Activated CD4-positive, CD25-positive, alpha-beta regulatory T cell treated with anti-CD3 and anti-CD28 coated beads, Interleukin-2, amount 50 U/mL, for 24 hours (primary cell): Measurements from ENCODE around the gene FOXL2.
"Not testable (repeated sequence)": the region's sequence is repeated elsewhere in the genome, so short reads cannot be mapped to it uniquely, and the experiment has no call there.

Experiments used
- ATAC-seq, 2 donors: fragments of 150-1000 bp; cut with Tn5 transposase; one replicate each; pipeline ENCODE4 v1.10.0; 2021; ENCODE audit warnings: mild to moderate bottlenecking in 1 of 2, moderate library complexity in 1 of 2

Gene FOXL2

GRCh38 chr3:138933068-138933668 lies 13.8 kb downstream of the FOXL2 start:
- no peak for ATAC-seq

- ATAC-seq: no peak
These were observed 18.1 kb downstream of the FOXL2 start for GRCh38 chr3:138928727-138929372.

- peak; percentile 68 to 85 for ATAC-seq
These were observed 23.4 kb downstream of the FOXL2 start for GRCh38 chr3:138923531-138923994.

GRCh38 chr3:138922400-138922799 lies 24.5 kb downstream of the FOXL2 start:
- ATAC-seq: not testable (repeated sequence)

GRCh38 chr3:138921316-138922292 lies 25.3 kb downstream of the FOXL2 start:
- no peak for ATAC-seq

GRCh38 chr3:138919325-138919724 lies 27.6 kb downstream of the FOXL2 start:
- no peak for ATAC-seq

GRCh38 chr3:138916824-138917223 lies 30.1 kb downstream of the FOXL2 start:
- no peak for ATAC-seq

- ATAC-seq: peak; percentile 91 to 94
These were observed 31.1 kb downstream of the FOXL2 start for GRCh38 chr3:138915503-138916498.

- peak; percentile 2 for ATAC-seq
These were observed 32.0 kb downstream of the FOXL2 start for GRCh38 chr3:138914870-138915502.

- ATAC-seq: no peak
These were observed 33.2 kb downstream of the FOXL2 start for GRCh38 chr3:138913766-138914165.

- ATAC-seq: no peak
These were observed 34.7 kb downstream of the FOXL2 start for GRCh38 chr3:138912237-138912636.

GRCh38 chr3:138911621-138912020 lies 35.3 kb downstream of the FOXL2 start:
- no peak for ATAC-seq

- ATAC-seq: no peak
These were observed 37.0 kb downstream of the FOXL2 start for GRCh38 chr3:138909904-138910303.

- no peak for ATAC-seq
These were observed 38.1 kb downstream of the FOXL2 start for GRCh38 chr3:138908846-138909245.

- no peak for ATAC-seq
These were observed 39.4 kb downstream of the FOXL2 start for GRCh38 chr3:138907539-138907938.

- ATAC-seq: no peak
These were observed 44.8 kb downstream of the FOXL2 start for GRCh38 chr3:138902171-138902570.

GRCh38 chr3:138901567-138901966 lies 45.4 kb downstream of the FOXL2 start:
- ATAC-seq: no peak

- ATAC-seq: no peak
These were observed 47.5 kb downstream of the FOXL2 start for GRCh38 chr3:138899351-138899991.

- no peak for ATAC-seq
These were observed 48.2 kb downstream of the FOXL2 start for GRCh38 chr3:138898708-138899107.

GRCh38 chr3:138898301-138898700 lies 48.6 kb downstream of the FOXL2 start:
- no peak for ATAC-seq
